Right cardiac atrium (tissue), 5 donors: ENCODE data around the gene FXYD4. TPM values are rescaled to one million over a fixed set of nuclear protein-coding genes. Genes with fewer than 3 reads are reported as not detected.

Experiments
- ATAC-seq, 2 donors: fragments of 200-7000 bp; cut with Tn5 transposase; one replicate each; pipeline versions ENCODE4 v1.8.0 to v1.9.1; 2020; ENCODE audit warnings: moderate library complexity in 2 of 2, mild to moderate bottlenecking in 1 of 2
- DNase-seq, 3 donors: peaks; one replicate each; pipeline ENCODE4 v3.0.0-alpha.2; 2020
- H3K27ac ChIP-seq: one replicate; pipeline ENCODE4 v1.5.1; 2013; ENCODE audit warnings: mild to moderate bottlenecking, low read length, control low read depth, moderate library complexity
- H3K27me3 ChIP-seq: one replicate; pipeline ENCODE4 v1.6.1; 2013; ENCODE audit not compliant: control insufficient read depth, insufficient read depth
- H3K4me1 ChIP-seq: one replicate; pipeline ENCODE4 v1.6.1; 2013; ENCODE audit warnings: low read length; ENCODE audit not compliant: control insufficient read depth, insufficient read depth
- H3K4me3 ChIP-seq: one replicate; pipeline ENCODE4 v1.5.1; 2013; ENCODE audit warnings: low read length, control low read depth
- H3K9me3 ChIP-seq: one replicate; pipeline ENCODE4 v1.6.1; 2013; ENCODE audit warnings: low read length; ENCODE audit not compliant: control insufficient read depth
- WGBS: extraction: QIAGEN DNeasy Blood & Tissue Kit; methylation state at CpG from one replicate; pipeline ENCODE4 v1.1.7; 2013; 5-methylcytosine and 5-hydroxymethylcytosine counted together
- intact Hi-C, 4 donors: fragments of 100-400 bp; cut with DNase I; formaldehyde crosslinking; loops; one replicate each; pipeline versions ENCODE4 v1.11.0 to v1.14.0; 2022 to 2023
- polyA plus RNA-seq: library from polyadenylated mRNA; stranded (reverse); fragments of 200-250 nt; gene quantifications from one replicate; pipeline ENCODE4 v1.2.3, GENCODE V29; 2013
- total RNA-seq, 4 donors: library from RNA; stranded (reverse); fragmentation: NEBNext Ultra II Directional; extraction: Animal tissue kit (Norgen Biotek cat#: 25700); gene quantifications; one replicate each; pipeline ENCODE4 v1.2.1, GENCODE V29; 2021
- donor health status: healthy with polysubstance abuse.
- donor health status: DM: no; HTN: yes; CAD: no.
- donor health status: DM: no; HTN: no; CAD: no.
- donor health status: DM: no; HTN: yes; CAD: no; lungs with severe emphysema.
- donor health status: DM: yes; HTN: yes; CAD: no.

FXYD4 gene
- total and polyA plus RNA-seq, 5 donors: not detected

- intact Hi-C loops: loop anchor here in 1 of 4 donors (5.0 kb wide), 1 partner anchor 41 kb away; the partner anchor contains the start of gene ZNF487
- Histone ChIP-seq H3K27ac (peak overlapping the region; percentile 94), H3K4me3 (peak overlapping the region; percentile 86), H3K9me3 (no peaks in the 10 kb centered on the region), H3K4me1 (peaks cover 10% of the 10 kb centered on the region), H3K27me3 (no peaks in the 10 kb centered on the region)
- WGBS: 4% methylated on average over 70 of the region's 71 CpGs
- DNase-seq: peak; percentile 81 to 94 (median 91)
- peak; percentile 94 to 96 for ATAC-seq
Measured at GRCh38 chr10:43396061-43396927, 24.9 kb downstream of the FXYD4 start.

GRCh38 chr10:43396928-43397624, 25.6 kb downstream of the FXYD4 start:
- peak; percentile 91 to 92 for ATAC-seq
- Histone ChIP-seq H3K9me3 (no peaks in the 10 kb centered on the region), H3K27me3 (no peaks in the 10 kb centered on the region), H3K4me1 (peaks cover 10% of the 10 kb centered on the region), H3K4me3 (peak overlapping the region; percentile 86), H3K27ac (peak overlapping the region; percentile 94)
- WGBS: under 1% methylated on average over 70 of the region's 70 CpGs
- intact Hi-C loops: loop anchor here in 1 of 4 donors (5.0 kb wide), 1 partner anchor 40 kb away; the partner anchor contains the start of gene ZNF487
- peak; percentile 90 to 95 (median 94) for DNase-seq

GRCh38 chr10:43398939-43399319, 27.5 kb downstream of the FXYD4 start:
- Histone ChIP-seq H3K4me1 (peaks cover 10% of the 10 kb centered on the region), H3K4me3 (no peak overlapping the region), H3K9me3 (no peaks in the 10 kb centered on the region), H3K27me3 (no peaks in the 10 kb centered on the region), H3K27ac (no peak overlapping the region)
- intact Hi-C loops: loop anchor here in 1 of 4 donors (5.0 kb wide), 1 partner anchor 38 kb away; the partner anchor contains the start of gene ZNF487
- ATAC-seq (no peak), DNase-seq (no peak)
- 76% methylated on average over 2 of the region's 2 CpGs for WGBS

- Histone ChIP-seq H3K9me3 (no peaks in the 10 kb centered on the region), H3K27me3 (no peaks in the 10 kb centered on the region), H3K4me3 (no peak overlapping the region), H3K27ac (peak overlapping the region; percentile 14), H3K4me1 (peaks cover 10% of the 10 kb centered on the region)
- intact Hi-C loops: loop anchor here in 1 of 4 donors (5.0 kb wide), 1 partner anchor 38 kb away; the partner anchor contains the start of gene ZNF487
- no peak for ATAC-seq
- no peak for DNase-seq
- WGBS: 88% methylated on average over 5 of the region's 5 CpGs
Measured at GRCh38 chr10:43399320-43400310, 28.2 kb downstream of the FXYD4 start.

GRCh38 chr10:43401627-43402026, 30.2 kb downstream of the FXYD4 start:
- DNase-seq (no peak), ATAC-seq (no peak)
- intact Hi-C loops: no loop called here
- H3K4me1 ChIP-seq: peaks cover 11% of the 10 kb centered on the region
- H3K9me3 ChIP-seq: no peaks in the 10 kb centered on the region
- no peak overlapping the region for H3K4me3 ChIP-seq
- H3K27me3 ChIP-seq: no peaks in the 10 kb centered on the region
- WGBS: 66% methylated on average over 2 of the region's 2 CpGs
- H3K27ac ChIP-seq: no peak overlapping the region

GRCh38 chr10:43402176-43402575, 30.7 kb downstream of the FXYD4 start:
- intact Hi-C loops: no loop called here
- H3K27ac ChIP-seq: no peak overlapping the region
- DNase-seq (no peak), ATAC-seq (no peak)
- peaks cover 11% of the 10 kb centered on the region for H3K4me1 ChIP-seq
- WGBS: 50% methylated on average over 4 of the region's 4 CpGs
- H3K9me3 ChIP-seq: no peaks in the 10 kb centered on the region
- no peaks in the 10 kb centered on the region for H3K27me3 ChIP-seq
- H3K4me3 ChIP-seq: no peak overlapping the region

GRCh38 chr10:43402880-43403452, 31.5 kb downstream of the FXYD4 start:
- Histone ChIP-seq H3K27me3 (no peaks in the 10 kb centered on the region), H3K4me1 (peaks cover 9% of the 10 kb centered on the region), H3K4me3 (no peak overlapping the region), H3K9me3 (no peaks in the 10 kb centered on the region), H3K27ac (no peak overlapping the region)
- ATAC-seq: no peak
- 85% methylated on average over 7 of the region's 7 CpGs for WGBS
- DNase-seq: no peak
- intact Hi-C loops: no loop called here

GRCh38 chr10:43403911-43404703, 32.7 kb downstream of the FXYD4 start:
- no peaks in the 10 kb centered on the region for H3K9me3 ChIP-seq
- DNase-seq (no peak), ATAC-seq (no peak)
- H3K27me3 ChIP-seq: no peaks in the 10 kb centered on the region
- no peak overlapping the region for H3K4me3 ChIP-seq
- H3K4me1 ChIP-seq: peaks cover 6% of the 10 kb centered on the region
- WGBS: 83% methylated on average over 14 of the region's 14 CpGs
- H3K27ac ChIP-seq: no peak overlapping the region
- intact Hi-C loops: no loop called here

GRCh38 chr10:43404704-43405084, 33.3 kb downstream of the FXYD4 start:
- intact Hi-C loops: no loop called here
- H3K4me1 ChIP-seq: peaks cover 3% of the 10 kb centered on the region
- H3K27ac ChIP-seq: no peak overlapping the region
- DNase-seq (no peak), ATAC-seq (no peak)
- WGBS: 59% methylated on average over 6 of the region's 6 CpGs
- no peak overlapping the region for H3K4me3 ChIP-seq
- no peaks in the 10 kb centered on the region for H3K27me3 ChIP-seq
- H3K9me3 ChIP-seq: no peaks in the 10 kb centered on the region
